RPMI8226 (cell line): Measurements from ENCODE around the gene SPDEF.
A peak's percentile ranks its signal among the peaks of the same experiment; 100 is the strongest.

ENCODE experiments used
- DNase-seq: peaks from one replicate; pipeline ENCODE4 v3.0.0-alpha.2; 2015

The SPDEF gene

DNA sequence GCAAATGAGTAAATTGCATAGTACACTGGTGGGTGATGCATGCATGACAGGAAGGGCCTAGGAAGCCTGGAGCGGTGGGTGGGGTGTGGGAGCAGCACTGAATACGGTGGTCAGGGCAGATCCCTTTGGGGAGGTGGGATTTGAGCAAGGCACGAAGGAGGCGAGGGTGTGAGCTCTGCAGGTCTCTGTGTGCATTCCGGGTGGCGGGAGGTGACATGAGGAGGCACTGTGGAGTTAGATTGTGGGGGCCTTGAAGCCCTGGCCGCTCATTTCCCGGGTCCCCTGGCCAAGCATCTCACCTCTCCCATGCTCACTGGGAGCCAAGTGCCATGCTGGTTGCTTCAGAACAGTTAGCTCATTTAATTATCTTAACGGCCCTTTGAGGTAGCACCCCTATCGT, 6.2 kb upstream of the SPDEF start:
- DNase-seq, result no peak

DNA sequence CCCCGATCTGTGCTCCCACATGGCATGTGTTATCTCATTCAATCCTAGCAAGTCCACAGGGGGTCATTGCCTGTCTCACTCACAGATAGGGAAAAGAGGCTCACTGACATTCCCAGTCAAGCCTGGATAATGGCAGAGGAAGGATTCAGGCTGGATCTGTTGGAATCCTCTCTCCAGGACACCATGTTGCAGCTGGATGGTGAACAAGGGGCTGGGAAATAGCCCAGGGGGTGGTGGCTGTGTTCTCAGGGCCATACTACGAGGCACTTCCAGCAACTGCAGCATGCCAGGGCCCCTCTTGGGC, 5.0 kb upstream of the SPDEF start:
- no peak for DNase-seq

DNA sequence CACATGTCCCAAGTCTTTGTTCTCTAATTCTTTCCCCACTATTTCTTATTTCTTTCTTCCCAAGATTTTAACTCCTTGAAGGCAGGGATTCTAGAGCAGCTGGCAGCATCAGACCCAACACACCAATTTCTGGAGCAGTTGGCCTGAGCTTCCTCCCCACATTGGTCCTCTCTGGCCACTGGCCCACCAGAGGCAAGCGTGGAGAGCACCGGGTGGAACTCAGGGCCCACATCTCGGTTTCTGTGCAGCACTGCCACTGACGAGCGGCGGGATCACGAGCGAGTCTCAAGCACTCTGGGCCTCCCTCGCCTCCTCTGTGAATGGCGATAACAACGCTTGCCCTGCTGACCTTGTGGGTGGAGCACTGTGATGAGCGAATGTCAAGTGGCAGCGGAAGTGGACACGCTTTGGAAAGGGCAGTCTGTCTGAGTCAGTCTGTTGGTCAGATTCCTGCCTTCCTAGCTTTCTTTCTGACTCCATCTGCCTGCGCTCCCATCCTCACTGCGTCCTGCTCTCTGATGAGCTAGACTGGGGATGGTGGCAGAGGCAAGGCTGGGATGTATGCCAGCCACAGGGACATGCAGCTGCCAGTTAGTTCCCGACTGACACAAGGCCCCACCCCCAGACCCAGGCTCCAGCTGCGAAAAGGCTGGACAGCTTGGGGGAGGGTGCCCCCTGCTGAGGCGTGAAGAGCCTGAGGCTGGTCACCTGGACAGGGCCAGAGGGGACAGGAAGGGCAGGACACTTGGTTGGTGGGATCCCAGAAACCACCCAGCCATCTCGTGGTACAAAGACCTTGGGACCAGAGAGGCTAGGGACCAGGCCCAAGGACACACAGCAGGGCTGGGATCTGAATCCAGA, 4.5 kb upstream of the SPDEF start:
- DNase-seq, result peak; percentile 51

DNA sequence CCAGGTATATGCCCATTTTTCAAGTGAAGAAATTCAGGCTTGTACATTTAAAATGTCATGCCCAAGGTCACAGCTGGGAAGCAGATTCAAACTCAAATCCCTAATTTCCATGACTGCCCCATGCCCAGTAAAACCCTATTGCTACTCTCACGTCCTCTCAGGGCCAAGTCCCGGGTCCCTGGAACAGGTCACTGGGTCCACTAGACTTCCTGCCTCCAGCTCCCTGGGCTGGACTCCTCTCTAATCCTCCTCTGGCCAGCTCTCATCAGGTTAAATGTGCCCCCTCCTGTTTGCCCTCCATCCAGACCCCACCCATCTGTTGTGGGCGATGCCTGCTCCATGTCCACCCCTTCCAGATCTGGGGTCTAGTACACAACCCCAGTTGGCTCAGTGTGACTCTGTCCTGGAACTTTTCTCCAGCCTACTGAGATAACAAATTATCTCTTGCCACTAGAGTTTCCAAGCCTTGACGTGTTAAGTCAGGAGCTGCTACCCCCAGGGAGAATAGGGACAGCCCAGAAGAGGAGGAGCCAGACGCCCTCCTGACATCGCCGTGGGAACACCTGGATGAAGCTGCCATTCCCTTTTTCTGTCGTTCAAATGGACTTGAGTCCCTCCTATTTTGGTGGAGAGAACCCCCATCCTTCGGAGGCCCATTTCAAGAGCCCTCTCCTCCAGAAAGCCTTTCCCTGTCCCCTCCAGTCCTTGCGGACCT, 3.7 kb upstream of the SPDEF start:
- DNase-seq, result no peak

DNA sequence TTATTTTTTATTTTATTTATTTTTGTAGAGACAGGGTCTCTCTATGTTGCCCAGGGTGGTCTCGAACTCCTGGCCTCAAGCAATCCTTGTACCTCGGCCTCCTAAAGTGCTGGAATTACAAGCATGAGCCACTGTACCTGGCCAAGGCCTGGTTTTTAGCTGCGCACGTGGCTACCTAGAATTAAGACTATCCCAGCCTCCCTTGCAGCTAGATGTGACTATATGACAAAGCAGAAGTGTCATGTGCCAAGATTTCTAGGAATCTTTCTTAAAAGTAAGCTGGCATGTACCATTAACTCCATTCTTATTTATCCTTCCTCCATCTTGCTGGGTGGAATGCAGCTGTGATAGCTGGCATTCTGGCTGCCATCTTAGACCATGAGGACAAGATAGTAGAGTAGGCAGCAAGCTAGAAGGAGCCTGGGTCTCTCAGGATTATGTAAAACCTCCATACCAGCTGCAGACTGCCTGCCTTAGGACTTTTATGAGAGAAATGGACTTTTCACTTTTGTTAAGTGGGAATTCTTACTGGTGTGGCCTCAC, 2.1 kb upstream of the SPDEF start:
- no peak for DNase-seq

DNA sequence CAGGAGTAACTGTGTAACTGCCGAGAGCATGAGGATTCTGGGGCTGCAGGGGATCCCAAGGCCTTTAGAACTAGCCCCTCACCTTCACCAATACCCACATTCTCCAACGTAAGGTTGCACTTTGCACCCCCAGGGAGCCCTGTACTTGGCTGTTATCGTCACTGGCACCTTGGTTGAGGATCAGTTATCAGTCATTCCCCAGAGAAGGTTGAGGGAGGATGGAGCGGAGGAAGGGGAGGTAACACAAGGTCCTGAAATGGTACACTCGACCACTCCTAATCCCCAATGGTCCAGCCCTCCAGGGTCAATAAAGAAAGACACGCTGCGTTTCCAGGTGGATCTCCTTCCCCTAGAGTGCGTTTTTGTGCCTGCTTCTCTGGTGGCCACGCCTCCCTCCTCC, 1.1 kb upstream of the SPDEF start:
- DNase-seq, result no peak

DNA sequence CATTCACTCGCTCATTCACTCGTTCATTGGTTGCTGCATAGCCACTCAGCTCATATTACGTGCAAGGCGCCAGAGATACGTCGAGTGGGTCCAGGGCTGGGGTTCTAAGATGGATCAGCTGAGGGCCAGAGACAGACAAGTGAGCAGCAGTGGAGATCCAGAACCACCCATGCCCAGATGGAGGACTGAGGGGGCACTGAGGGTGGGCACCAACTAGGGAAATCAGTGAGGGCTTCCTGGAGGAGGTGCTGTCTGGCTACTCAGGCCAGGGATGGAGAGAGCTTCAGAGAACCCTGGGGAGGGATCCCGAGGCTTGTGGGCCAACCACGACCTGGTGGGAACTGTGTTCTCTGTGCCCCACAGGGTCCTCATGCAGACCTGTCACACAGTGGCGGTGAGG, 364 bp upstream of the SPDEF start:
- no peak for DNase-seq

DNA sequence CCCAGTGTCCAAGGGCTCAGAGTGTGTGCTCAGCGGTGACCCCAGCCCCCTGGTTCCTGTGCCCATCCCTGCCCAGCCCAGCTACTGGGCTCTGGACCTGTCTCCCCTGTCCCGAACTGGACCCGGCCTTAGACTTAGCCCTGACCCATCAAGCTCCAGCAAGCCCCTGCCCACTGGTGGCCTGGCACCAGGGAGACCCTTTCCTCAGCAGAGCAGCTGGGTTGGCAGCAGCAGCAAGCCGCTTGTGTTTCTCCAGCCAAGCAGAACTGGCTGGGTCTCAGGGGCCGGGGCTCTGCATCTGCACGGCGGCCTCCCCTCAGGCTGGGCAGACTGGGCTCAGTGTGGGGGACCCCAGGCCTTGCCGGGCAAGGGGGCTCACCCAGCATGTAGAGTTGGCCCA, 801 bp downstream of the SPDEF start:
- no peak for DNase-seq

DNA sequence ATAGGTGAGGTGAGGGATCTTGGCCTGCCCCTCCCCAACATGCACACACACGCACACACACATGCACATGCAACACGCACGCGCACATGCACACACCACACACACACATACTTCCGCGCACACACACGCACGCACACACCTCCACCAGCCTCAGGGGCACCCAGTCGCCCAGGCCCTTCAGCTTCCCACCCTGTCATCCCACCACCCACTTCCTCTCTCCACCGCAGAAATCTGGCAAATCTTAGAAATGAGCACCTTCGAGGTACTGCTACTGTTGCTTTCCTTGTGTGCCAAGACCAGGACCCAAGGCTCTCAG, 1.2 kb downstream of the SPDEF start:
- no peak for DNase-seq

DNA sequence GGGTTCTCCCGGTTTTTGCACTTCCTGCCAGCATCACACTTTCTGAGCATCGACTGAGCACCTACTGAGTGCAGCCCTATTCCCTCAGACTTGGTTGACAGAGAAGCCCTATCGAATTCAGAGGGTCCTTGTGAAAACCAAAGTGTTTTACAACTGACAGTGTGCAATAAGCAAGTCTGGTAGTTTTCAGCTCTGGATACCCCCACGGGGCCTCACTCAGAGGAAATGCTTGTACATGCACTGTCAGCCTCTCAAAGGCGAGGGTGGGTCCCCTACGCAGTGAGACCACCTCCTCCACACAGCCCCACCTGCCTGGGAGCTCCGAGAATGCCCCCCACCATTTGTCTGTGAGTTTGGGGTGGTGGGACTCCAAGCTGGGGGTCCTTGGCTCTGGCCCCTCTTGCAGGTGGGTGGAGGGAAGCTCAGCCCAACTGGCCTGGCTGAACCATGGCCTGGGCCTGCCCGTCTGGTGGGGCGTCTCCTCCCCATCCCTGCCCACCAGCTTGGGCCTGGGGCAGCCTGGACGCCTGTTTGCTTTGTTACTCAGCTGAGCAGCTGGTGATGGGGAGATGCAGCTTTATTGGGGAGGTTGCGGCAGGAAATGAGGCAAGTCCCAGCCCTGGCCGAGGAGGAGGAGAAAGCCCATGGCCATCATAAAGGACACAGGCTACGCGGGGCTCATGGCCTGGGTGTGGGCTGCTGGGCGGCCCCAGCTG, 1.7 kb downstream of the SPDEF start:
- no peak for DNase-seq

DNA sequence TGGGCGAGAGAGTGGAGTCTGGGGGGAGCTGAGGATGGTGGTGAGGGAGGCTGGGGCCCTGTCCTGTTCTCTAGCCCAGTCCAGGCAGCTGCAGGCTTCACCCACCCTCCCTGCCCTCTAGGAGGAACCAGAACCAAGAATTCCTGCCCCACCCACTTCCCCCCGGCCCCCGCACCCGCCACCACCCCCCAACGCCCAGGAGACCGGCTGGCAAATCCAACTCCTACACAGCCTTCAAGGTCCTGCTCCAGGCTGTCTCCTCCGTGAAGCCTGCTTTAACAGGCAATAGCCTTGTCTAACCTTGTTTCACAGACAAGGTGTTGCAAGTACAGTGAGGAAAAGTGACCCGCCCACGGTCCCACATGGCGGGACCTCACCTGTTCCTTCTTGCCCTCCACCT, 2.4 kb downstream of the SPDEF start:
- DNase-seq, result no peak

DNA sequence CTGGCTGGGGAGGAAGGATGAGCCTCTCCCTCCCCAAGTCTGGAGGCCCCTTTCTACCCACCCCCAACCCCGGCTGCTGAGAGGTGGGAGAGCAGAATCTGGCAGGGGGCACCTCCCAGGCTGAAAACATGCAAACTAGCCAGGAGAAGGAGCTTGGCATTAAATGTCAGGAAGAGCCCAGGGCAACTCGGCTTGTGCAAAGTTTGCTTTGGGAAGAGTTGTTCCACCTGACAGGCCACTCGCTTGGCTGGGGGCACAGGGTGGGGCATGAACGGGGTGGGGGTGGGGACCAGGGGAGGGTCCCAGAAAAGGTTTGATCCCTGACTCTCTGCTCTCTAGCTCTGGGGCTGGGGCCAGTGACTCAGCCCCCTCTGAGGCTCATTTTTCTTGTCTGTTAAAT, 3.0 kb downstream of the SPDEF start:
- DNase-seq, result no peak

DNA sequence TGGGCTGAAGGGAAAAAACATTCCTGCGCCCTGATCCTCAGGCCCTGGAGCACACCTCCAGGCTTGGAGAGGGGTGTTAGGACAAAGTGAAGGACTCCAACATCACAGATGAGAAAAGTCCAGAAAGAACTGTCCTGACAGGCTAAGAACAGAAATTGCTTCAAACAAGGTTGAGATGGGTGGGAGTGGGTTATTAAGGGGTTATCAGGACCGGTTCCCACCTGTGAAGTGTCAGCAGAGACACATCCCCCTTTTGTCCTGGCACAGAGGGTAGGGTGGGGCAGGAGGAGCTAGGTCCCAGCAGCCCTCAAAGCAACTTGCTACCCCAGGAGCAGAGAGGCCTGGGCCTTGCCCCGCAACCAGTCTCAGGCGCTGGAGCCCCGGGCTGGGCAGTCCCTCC, 3.5 kb downstream of the SPDEF start:
- DNase-seq, result no peak

DNA sequence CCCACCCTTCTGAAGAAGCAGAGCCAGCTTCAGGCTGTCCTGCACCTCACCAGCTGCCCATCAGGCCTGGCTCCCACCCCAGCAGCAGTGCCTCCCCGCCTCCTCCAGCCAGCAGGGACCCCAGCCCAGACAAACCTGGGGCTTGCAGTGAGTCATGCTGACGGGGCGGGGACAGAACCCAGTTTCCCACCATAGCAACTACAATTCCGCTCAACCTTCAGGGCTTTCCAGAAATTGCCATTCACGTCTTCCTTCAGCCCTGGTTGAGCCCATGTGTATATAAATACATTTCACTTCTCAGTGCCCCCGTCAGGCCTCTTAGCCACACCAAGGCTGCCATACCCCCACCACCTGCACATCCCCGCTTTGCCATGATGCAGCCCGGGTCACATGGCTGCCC, 4.4 kb downstream of the SPDEF start:
- no peak for DNase-seq

DNA sequence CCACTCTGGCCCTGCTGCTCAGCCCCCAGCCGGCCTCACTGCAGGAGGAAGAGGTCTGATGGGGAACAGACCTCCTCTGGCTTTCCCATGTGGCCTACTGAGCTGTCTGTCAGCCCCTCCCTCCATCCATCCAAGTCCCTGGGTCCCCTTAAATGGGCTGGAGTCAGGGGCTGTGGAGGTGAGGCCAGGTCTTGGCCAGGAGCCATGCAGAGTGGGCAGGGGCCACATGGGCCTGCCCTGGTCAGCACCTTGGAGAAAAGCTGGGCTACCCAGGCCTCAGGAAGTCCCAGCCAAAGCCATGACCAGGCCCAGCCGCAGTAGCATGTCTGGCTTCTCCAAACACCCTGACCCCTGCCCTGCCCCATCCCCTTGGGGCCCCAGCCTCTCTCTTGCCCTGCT, 6.3 kb downstream of the SPDEF start:
- no peak for DNase-seq

DNA sequence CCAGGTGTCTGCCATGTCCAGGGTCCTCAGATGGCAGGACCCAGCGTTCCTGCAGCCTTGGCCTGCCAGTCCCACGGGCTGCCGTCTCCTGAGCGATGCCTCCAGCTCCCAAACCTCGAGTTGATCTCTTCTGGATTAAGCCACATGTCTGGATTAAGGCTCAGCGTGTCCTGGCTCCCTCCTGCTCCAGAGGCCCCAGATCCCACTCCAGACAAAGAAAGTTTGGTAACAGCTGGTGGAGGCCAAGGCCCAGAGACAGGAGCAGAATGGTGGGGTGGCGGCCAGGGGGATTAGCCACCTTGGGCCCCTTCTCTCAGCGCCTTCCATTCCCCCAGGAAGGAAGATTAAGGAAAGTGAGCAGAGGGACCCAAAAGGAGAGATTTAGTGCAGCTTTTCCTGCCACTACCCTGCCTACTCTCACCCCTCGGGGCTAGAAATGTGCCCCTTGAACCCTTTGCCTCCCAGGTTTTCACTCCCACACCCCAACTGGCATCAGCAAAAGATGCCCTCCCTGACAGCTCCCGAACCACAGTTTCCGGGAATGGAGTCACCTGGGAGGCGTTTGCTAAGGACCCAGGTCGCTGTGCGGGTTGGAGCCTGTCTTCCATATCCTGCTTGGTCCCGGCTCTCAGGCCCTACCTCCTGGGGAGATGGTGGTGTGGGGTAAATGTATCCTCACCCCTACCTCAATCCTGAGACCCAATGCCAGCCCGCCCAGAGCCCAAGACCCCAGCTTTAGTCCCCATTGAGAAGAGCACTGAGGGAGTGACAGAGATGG, 6.9 kb downstream of the SPDEF start:
- DNase-seq, result no peak

DNA sequence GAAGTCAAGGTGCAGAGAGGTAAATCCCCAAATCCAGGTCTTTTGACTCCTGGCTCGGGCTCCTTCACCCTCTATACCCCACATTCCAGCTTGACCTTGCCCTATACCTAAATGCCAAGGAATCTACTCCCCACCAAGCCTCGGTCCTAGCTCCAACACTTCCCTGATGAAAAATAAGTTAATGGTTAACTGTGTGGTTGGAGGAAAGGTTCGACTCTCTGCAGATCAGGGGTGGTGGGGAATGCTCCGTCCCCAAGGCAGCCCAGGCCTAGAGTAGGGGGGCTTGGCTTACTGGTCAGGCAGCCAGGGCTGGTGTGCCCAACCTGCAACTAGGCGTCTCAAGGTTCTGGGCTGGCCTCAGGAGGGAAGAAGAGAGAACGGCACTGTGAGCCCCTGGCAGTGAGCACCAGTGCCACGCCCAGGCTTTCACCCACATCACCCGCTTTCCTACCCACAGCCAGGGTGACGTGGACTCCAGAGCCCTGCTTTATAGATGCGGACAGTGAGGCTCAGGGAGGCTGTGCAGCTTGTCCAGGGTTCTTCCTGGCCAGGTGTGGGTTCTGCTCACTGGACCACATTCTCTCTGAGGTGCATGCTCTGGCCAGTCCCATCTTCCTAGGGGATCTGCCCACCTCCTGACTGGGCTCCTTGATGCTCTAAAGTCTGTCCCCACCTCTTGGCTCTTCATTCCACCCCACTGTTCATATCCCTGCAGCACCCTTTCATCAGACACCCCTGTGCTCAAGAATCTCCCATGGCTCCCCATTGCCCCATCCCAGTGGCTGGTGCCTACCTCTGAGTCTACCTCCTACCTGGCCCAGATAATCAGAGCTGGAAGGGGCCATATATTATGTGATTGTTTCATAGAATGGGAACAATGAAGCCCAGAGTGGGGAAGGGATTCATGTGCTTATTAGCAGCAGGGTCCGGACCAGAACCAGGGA, 8.2 kb downstream of the SPDEF start:
- no peak for DNase-seq

DNA sequence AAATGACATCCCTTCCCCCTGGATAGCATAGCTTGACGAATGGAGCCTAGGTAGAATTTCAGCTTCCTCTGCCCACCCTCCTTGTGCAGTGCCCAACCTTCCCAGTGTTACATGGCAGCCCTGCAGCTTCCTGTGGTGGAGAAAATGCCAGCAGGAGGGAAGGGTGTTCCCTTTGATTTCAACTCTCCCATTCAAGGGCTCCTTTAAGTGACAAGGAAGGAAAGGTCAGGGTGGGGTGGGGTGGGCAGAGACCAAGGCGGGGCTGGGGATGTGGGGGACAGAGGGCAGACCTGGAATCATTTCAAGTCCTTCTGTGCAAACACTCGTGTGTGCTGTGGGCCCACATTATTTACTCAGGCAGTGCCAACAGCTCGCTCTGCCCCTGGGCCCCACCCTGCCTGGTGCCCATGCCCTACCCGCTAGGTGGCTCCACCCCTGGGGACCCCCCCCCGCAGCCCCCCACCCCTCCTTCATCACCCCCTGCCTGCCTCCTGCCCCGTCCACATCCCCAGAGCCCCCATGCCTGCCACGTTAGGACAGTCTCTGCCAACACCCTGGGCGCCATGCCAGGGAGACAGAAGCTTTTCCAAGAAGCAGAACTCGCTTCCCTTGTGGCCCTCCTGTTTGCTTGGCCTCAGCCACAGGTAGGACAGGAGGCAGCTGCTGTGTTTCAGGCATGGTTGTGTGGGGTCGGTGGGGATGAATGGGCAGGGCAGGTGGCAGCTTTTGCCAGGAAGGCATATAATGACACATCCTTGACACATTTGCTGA, 9.4 kb downstream of the SPDEF start:
- peak; percentile 72 for DNase-seq

DNA sequence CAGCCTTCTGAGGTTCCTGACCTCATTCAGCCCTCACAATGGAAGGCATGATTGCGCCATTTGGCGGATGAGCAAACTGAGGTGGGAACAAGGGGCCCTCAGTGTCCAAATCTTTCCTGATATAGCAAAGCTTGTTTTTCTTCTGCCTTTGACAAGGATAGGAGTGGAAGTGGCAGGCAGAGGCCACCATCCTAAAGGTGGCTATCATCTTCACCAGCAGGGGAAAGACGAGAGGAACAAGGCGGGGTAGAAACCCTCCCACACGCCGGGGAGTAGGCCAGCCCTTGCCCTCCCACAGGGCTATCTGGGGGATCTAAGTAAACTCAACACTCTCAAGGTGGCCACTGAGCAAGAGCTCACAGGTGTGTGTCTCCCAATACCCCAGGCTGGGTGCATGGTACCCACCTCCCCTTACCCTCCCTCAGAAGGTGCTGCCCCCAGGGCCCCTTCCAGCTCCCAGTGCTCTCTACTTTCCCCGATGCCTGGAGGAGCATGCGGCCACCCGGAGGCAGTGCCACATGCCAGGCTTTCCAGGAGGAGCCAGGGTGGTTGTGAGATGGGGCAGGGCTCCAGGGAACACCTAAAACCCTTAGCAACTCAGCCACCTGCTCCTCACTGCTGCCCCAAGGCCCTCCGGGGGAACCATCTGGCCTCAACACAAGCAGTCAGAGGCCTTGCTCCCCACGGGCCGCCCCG, 11.2 kb downstream of the SPDEF start:
- DNase-seq, result no peak

DNA sequence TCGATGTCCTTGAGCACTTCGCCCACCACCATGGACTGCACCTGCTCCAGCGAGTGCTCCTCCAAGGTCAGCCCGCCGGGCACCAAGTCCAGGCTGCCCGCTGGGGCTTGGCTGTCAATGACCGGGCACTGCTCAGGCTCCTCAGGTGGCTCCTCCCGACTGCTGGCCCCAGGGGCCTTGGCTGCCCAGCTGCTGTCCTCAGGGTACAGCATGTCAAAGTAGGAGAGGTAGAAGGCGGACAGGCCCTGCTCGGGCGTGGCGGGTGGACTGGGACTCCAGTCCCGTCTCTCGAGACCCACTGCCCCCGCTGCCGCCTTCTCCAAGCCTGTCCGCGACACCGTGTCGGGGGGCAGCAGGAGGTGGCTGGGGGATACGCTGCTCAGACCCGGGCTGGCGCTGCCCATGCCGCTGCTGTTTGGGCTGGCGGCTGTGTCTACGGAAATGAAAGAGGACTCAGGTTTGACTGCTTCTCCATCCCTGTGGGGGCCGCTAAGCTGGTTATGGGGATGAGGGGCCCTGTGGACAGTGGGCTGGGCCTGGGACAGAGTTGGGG, 12.0 kb downstream of the SPDEF start:
- no peak for DNase-seq
